MCF 10A (cell line): Measurements from ENCODE around the gene ELL2. TPM values are rescaled to one million over a fixed set of nuclear protein-coding genes. Genes with fewer than 3 reads are reported as not detected.
"Not testable (repeated sequence)": the region's sequence is repeated elsewhere in the genome, so short reads cannot be mapped to it uniquely, and the experiment has no call there.

Experiments
- BruUV-seq: library from RNA; stranded (reverse); fragments of 400-500 nt; replicated peaks from 2 replicates; lab custom pipeline; 2021; lab: Mats Ljungman, UMichigan
- CTCF ChIA-PET: fragments of 300-600 bp; sonication (Branson Sonifier 250); formaldehyde crosslinking; extraction: SDS; loops from one replicate; lab custom pipeline; 2021; ENCODE audit warnings: antibody characterized with exemption, inconsistent platforms; lab: Yijun Ruan, JAX
- POLR2A ChIA-PET: fragments of 300-600, 350-650 bp; sonication (Branson Sonifier 250); formaldehyde crosslinking; extraction: SDS; loops from one replicate; lab custom pipeline; 2020; ENCODE audit warnings: antibody characterized with exemption, inconsistent platforms; lab: Yijun Ruan, JAX
- DNase-seq: peaks from one replicate; pipeline ENCODE4 v3.0.0-alpha.2; 2018; ENCODE audit not compliant: unreplicated experiment
- H3K27ac Mint-ChIP-seq: one replicate; pipeline ENCODE4 v1.8.0; 2022; ENCODE audit warnings: mild to moderate bottlenecking, low read depth, mixed read lengths; ENCODE audit not compliant: unreplicated experiment
- H3K27me3 Mint-ChIP-seq: one replicate; pipeline ENCODE4 v1.8.0; 2022; ENCODE audit warnings: mixed read lengths; ENCODE audit not compliant: insufficient read depth, unreplicated experiment
- H3K36me3 Mint-ChIP-seq: one replicate; pipeline ENCODE4 v1.8.0; 2022; ENCODE audit warnings: mild to moderate bottlenecking, moderate library complexity, mixed read lengths; ENCODE audit not compliant: insufficient read depth, unreplicated experiment
- H3K4me1 Mint-ChIP-seq: one replicate; pipeline ENCODE4 v1.8.0; 2022; ENCODE audit warnings: mixed read lengths; ENCODE audit not compliant: insufficient read depth, unreplicated experiment
- H3K4me3 Mint-ChIP-seq: one replicate; pipeline ENCODE4 v1.8.0; 2022; ENCODE audit warnings: mild to moderate bottlenecking, moderate library complexity, mixed read lengths; ENCODE audit not compliant: unreplicated experiment
- H3K9me3 Mint-ChIP-seq: one replicate; pipeline ENCODE4 v1.8.0; 2022; ENCODE audit warnings: mixed read lengths; ENCODE audit not compliant: unreplicated experiment
- CTCF ChIP-seq: fragments of 200-600 bp; IDR thresholded peaks from one replicate; pipeline ENCODE4 v1.8.0; 2022; ENCODE audit warnings: antibody characterized with exemption, mild to moderate bottlenecking; ENCODE audit not compliant: unreplicated experiment
- intact Hi-C: fragments of 100-400 bp; cut with micrococcal nuclease; formaldehyde crosslinking; loops from 2 replicates; pipeline ENCODE4 v1.14.1; 2022
- total RNA-seq: library from RNA; stranded (reverse); gene quantifications from 2 replicates; pipeline ENCODE4 v1.2.3, GENCODE V29; 2022

Gene ELL2
- total RNA-seq, 1 experiment from 2014 or later, result 147 TPM

GRCh38 chr5:95838556-95838955 lies 123.1 kb downstream of the ELL2 start:
- Mint-ChIP-seq H3K4me1 (peaks cover 41% of the 10 kb centered on the region), H3K4me3 (no peak overlapping the region), H3K9me3 (no peaks in the 10 kb centered on the region), H3K27ac (no peak overlapping the region), H3K27me3 (no peaks in the 10 kb centered on the region), H3K36me3 (peaks cover 7% of the 10 kb centered on the region)
- intact Hi-C loops, result no loop called here
- no TSS peak for BruUV-seq
- TF ChIP-seq CTCF, result no peak
- DNase-seq, result no peak
- CTCF ChIA-PET, result interaction anchor here (1.4 to 1.5 kb wide), 2 partner anchors 15 to 57 kb away, joined by 5 to 6 read pairs; partner anchors contain the start of gene GLRX
- POLR2A ChIA-PET, result interaction anchor here (0.7 kb wide), 1 partner anchor 202 kb away, joined by 3 read pairs; no protein-coding TSS in a partner anchor

GRCh38 chr5:95838001-95838520 lies 123.6 kb downstream of the ELL2 start:
- Mint-ChIP-seq H3K9me3 (no peaks in the 10 kb centered on the region), H3K27me3 (no peaks in the 10 kb centered on the region), H3K4me3 (no peak overlapping the region), H3K36me3 (peaks cover 7% of the 10 kb centered on the region), H3K4me1 (peaks cover 36% of the 10 kb centered on the region), H3K27ac (no peak overlapping the region)
- TF ChIP-seq CTCF, result no peak
- ChIA-PET POLR2A (interaction anchor here (0.7 to 2.5 kb wide), 2 partner anchors 15 to 201 kb away, joined by 3 to 13 read pairs; partner anchors contain the start of gene GLRX), CTCF (interaction anchor here (1.4 to 1.6 kb wide), 3 partner anchors 8 to 57 kb away, joined by 5 to 11 read pairs (median 6); partner anchors contain the start of gene GLRX)
- intact Hi-C loops, result no loop called here
- no TSS peak for BruUV-seq
- DNase-seq, result no peak

GRCh38 chr5:95837492-95837891 lies 124.2 kb downstream of the ELL2 start:
- ChIA-PET CTCF (interaction anchor here (1.4 to 1.8 kb wide), 4 partner anchors 9 to 56 kb away, joined by 5 to 11 read pairs (median 6); partner anchors contain the start of gene GLRX), POLR2A (interaction anchor here (0.6 to 2.5 kb wide), 2 partner anchors 14 to 329 kb away, joined by 3 to 13 read pairs; partner anchors contain the start of gene GLRX)
- no peak for TF ChIP-seq CTCF
- no peak for DNase-seq
- H3K4me1 Mint-ChIP-seq, result peaks cover 30% of the 10 kb centered on the region
- no TSS peak for BruUV-seq
- no peaks in the 10 kb centered on the region for H3K27me3 Mint-ChIP-seq
- H3K27ac Mint-ChIP-seq, result no peak overlapping the region
- intact Hi-C loops, result no loop called here
- H3K9me3 Mint-ChIP-seq, result no peaks in the 10 kb centered on the region
- H3K36me3 Mint-ChIP-seq, result peaks cover 7% of the 10 kb centered on the region
- no peak overlapping the region for H3K4me3 Mint-ChIP-seq

GRCh38 chr5:95836971-95837370 lies 124.7 kb downstream of the ELL2 start:
- intact Hi-C loops, H3K36me3 Mint-ChIP-seq, H3K4me3 Mint-ChIP-seq, H3K27me3 Mint-ChIP-seq, H3K9me3 Mint-ChIP-seq, DNase-seq, BruUV-seq, H3K27ac Mint-ChIP-seq: not testable (repeated sequence)
- ChIA-PET CTCF (interaction anchor here (0.6 to 1.8 kb wide), 6 partner anchors 9 to 192 kb away, joined by 3 to 11 read pairs (median 5); partner anchors contain the start of gene GLRX), POLR2A (interaction anchor here (0.6 to 2.5 kb wide), 2 partner anchors 14 to 329 kb away, joined by 3 to 13 read pairs; partner anchors contain the start of gene GLRX)
- peaks cover 25% of the 10 kb centered on the region for H3K4me1 Mint-ChIP-seq
